Fibroblast of the aortic adventitia (primary cell): ENCODE measurements around the gene ABCA12. TPM values are rescaled to one million over a fixed set of nuclear protein-coding genes. Genes with fewer than 3 reads are reported as not detected.

Experiments
- DNase-seq: peaks from one replicate; pipeline ENCODE4 v3.0.0-alpha.2; 2010; ENCODE audit warnings: low read depth
- H3K4me3 ChIP-seq: 2 replicates; pipeline ENCODE4 v1.5.1; 2011; ENCODE audit warnings: low read depth, mild to moderate bottlenecking, control low read depth, low read length, moderate library complexity
- total RNA-seq: library from RNA; depleted of rRNA; stranded (reverse); fragments of >200 nt; gene quantifications from 2 replicates; pipeline ENCODE4 v1.2.3, GENCODE V29; 2012; ENCODE audit warnings: low replicate concordance
- TF ChIP-seq, protein P1 (sequence below): IDR thresholded peaks from 2 replicates; pipeline ENCODE4 v1.5.1; 2011; ENCODE audit warnings: mild to moderate bottlenecking, low read length, control low read depth, inconsistent platforms; ENCODE audit not compliant: insufficient read depth

Gene ABCA12
- total RNA-seq, 1 donor: 0.09 TPM

- H3K4me3 ChIP-seq: no peak overlapping the region
- TF ChIP-seq, protein P1, sequence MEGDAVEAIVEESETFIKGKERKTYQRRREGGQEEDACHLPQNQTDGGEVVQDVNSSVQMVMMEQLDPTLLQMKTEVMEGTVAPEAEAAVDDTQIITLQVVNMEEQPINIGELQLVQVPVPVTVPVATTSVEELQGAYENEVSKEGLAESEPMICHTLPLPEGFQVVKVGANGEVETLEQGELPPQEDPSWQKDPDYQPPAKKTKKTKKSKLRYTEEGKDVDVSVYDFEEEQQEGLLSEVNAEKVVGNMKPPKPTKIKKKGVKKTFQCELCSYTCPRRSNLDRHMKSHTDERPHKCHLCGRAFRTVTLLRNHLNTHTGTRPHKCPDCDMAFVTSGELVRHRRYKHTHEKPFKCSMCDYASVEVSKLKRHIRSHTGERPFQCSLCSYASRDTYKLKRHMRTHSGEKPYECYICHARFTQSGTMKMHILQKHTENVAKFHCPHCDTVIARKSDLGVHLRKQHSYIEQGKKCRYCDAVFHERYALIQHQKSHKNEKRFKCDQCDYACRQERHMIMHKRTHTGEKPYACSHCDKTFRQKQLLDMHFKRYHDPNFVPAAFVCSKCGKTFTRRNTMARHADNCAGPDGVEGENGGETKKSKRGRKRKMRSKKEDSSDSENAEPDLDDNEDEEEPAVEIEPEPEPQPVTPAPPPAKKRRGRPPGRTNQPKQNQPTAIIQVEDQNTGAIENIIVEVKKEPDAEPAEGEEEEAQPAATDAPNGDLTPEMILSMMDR: no peak
- peak; percentile 50 for DNase-seq
Measured at GRCh38 chr2:215136669-215137328, 1.6 kb downstream of the ABCA12 start.

DNA sequence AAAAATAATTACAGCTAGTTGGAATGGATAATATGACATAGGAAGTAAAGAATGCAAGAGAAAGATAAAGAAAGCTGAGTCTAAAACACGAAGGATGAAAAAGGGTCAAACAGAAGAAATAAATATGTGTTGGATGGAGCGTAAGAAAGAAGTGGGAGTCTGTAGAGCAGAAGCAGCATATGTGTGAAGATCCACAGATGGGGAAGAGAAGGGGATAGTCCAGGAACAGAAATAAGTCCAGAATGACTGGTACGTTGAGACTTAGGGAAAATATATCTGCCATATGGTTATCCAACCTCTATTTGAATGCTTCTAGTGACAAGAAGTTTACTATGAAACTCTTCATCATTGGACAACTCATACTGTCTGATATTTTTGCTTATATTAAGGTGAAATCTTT lies 18.0 kb downstream of the ABCA12 start:
- H3K4me3 ChIP-seq: no peak overlapping the region
- DNase-seq: no peak
- TF ChIP-seq, protein P1: no peak

- TF ChIP-seq, protein P1: no peak
- no peak overlapping the region for H3K4me3 ChIP-seq
- DNase-seq: no peak
Measured at GRCh38 chr2:215119847-215120246, 18.6 kb downstream of the ABCA12 start.

DNA sequence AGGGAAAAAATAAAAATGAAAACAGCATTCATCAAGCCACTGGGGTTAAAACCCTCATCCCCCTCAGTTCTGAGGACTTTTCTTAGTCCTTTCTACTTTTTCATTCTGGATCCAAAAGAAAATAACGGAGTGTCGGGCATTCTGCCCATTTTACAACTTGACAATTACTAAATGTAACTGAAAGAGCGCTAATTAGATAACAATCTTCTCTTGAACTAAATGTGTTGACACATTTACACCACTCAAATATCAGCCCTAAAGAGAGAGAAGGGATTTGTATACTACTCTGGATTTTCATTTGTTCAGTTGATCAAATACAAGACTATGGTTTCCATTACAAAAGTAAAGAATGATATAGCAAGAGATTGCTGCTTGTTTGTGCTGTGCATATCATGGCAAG lies 27.5 kb downstream of the ABCA12 start:
- DNase-seq: no peak
- no peak overlapping the region for H3K4me3 ChIP-seq
- TF ChIP-seq, protein P1: no peak

GRCh38 chr2:215107216-215108056 lies 31.0 kb downstream of the ABCA12 start:
- no peak for DNase-seq
- TF ChIP-seq, protein P1: no peak
- no peak overlapping the region for H3K4me3 ChIP-seq

GRCh38 chr2:215105607-215106354 lies 32.6 kb downstream of the ABCA12 start:
- DNase-seq: no peak
- no peak overlapping the region for H3K4me3 ChIP-seq
- TF ChIP-seq, protein P1: no peak
